Left renal cortex interstitium (tissue), 4 donors: Measurements from ENCODE around the gene CDC7. TPM values are rescaled to one million over a fixed set of nuclear protein-coding genes. Genes with fewer than 3 reads are reported as not detected.
A peak's percentile ranks its signal among the peaks of the same experiment; 100 is the strongest.
"Not testable (repeated sequence)": the region's sequence is repeated elsewhere in the genome, so short reads cannot be mapped to it uniquely, and the experiment has no call there.

ENCODE experiments used
- DNase-seq, 4 donors: peaks; one replicate each; pipeline ENCODE4 v3.0.0-alpha.2; 2013; ENCODE audit warnings: low read depth in 4 of 4, low spot score in 2 of 4, missing footprints in 1 of 4
- polyA plus RNA-seq, 4 donors: library from polyadenylated mRNA; unstranded; fragments of 120-200 nt; gene quantifications; one replicate each; pipeline ENCODE4 v1.2.1, GENCODE V29; 2013; ENCODE audit not compliant: insufficient read length in 4 of 4

CDC7 gene
- polyA plus RNA-seq, 4 donors, result 22.5 to 34.0 (median 27.5) TPM

- DNase-seq, result no peak
Observed at GRCh38 chr1:91507328-91507727, 6.7 kb downstream of the CDC7 start.

GRCh38 chr1:91510754-91511153, 10.1 kb downstream of the CDC7 start:
- DNase-seq, result no peak

- DNase-seq, result peak in 2 of 4 donors; percentile 35 to 39
Observed at GRCh38 chr1:91511386-91511785, 10.7 kb downstream of the CDC7 start.

- DNase-seq, result no peak
Observed at GRCh38 chr1:91513160-91513559, 12.5 kb downstream of the CDC7 start.

- no peak for DNase-seq
Observed at GRCh38 chr1:91513706-91514105, 13.1 kb downstream of the CDC7 start.

GRCh38 chr1:91515994-91516393, 15.3 kb downstream of the CDC7 start:
- DNase-seq, result no peak

- not testable (repeated sequence) for DNase-seq
Observed at GRCh38 chr1:91516605-91517004, 16.0 kb downstream of the CDC7 start.

- not testable (repeated sequence) for DNase-seq
Observed at GRCh38 chr1:91519167-91519566, 18.5 kb downstream of the CDC7 start.

GRCh38 chr1:91520942-91521507, 20.4 kb downstream of the CDC7 start:
- DNase-seq, result no peak

- no peak for DNase-seq
Observed at GRCh38 chr1:91523482-91523881, 22.8 kb downstream of the CDC7 start.

GRCh38 chr1:91526496-91526895, 25.8 kb downstream of the CDC7 start:
- no peak for DNase-seq

- DNase-seq, result no peak
Observed at GRCh38 chr1:91527266-91527765, 26.7 kb downstream of the CDC7 start.

- no peak for DNase-seq
Observed at GRCh38 chr1:91527781-91528180, 27.1 kb downstream of the CDC7 start.

- no peak for DNase-seq
Observed at GRCh38 chr1:91529856-91530255, 29.2 kb downstream of the CDC7 start.

GRCh38 chr1:91533361-91534024, 32.8 kb downstream of the CDC7 start:
- DNase-seq, result no peak

GRCh38 chr1:91535441-91535840, 34.8 kb downstream of the CDC7 start:
- no peak for DNase-seq

GRCh38 chr1:91537281-91537986, 36.8 kb downstream of the CDC7 start:
- no peak for DNase-seq

- DNase-seq, result no peak
Observed at GRCh38 chr1:91537987-91538304, 37.3 kb downstream of the CDC7 start.

- no peak for DNase-seq
Observed at GRCh38 chr1:91540910-91541309, 40.3 kb downstream of the CDC7 start.

- no peak for DNase-seq
Observed at GRCh38 chr1:91541918-91542533, 41.4 kb downstream of the CDC7 start.

GRCh38 chr1:91545506-91546300, 45.1 kb downstream of the CDC7 start:
- no peak for DNase-seq
